Neural cell (in vitro differentiated cells): ENCODE measurements around the gene PES1. TPM values are rescaled to one million over a fixed set of nuclear protein-coding genes. Genes with fewer than 3 reads are reported as not detected.

Experiments used
- H2AFZ ChIP-seq: fragments of 200-600, 300-800 bp; sonication (generic), shearing (Covaris generic); 2 replicates; pipeline ENCODE4 v1.6.0; 2014; ENCODE audit warnings: low read depth, mild to moderate bottlenecking, antibody characterized with exemption, low read length, moderate library complexity
- H3F3A ChIP-seq: fragments of 200-600 bp; shearing (Covaris generic); 2 replicates; pipeline ENCODE4 v1.6.1; 2016; ENCODE audit warnings: mild to moderate bottlenecking, moderate library complexity, mixed read lengths, antibody characterized with exemption, low read length; ENCODE audit not compliant: insufficient read depth, poor library complexity, severe bottlenecking
- H3K27ac ChIP-seq: fragments of 200-600, 300-800 bp; sonication (generic), shearing (Covaris generic); 2 replicates; pipeline ENCODE4 v1.5.1; 2014; ENCODE audit warnings: mild to moderate bottlenecking, low read length, moderate library complexity
- H3K27me3 ChIP-seq: fragments of 300-800, 200-600 bp; sonication (generic), shearing (Covaris generic); 2 replicates; pipeline ENCODE4 v1.6.0; 2014; ENCODE audit warnings: mild to moderate bottlenecking, low read depth, low read length, moderate library complexity; ENCODE audit not compliant: insufficient read depth
- H3K36me3 ChIP-seq: fragments of 300-800, 200-600 bp; sonication (generic), shearing (Covaris generic); 2 replicates; pipeline ENCODE4 v1.5.1; 2014; ENCODE audit warnings: mild to moderate bottlenecking, antibody characterized with exemption, low read length, moderate library complexity; ENCODE audit not compliant: insufficient read depth
- H3K4me2 ChIP-seq: fragments of 300-800, 200-600 bp; sonication (generic), shearing (Covaris generic); 2 replicates; pipeline ENCODE4 v1.6.0; 2014; ENCODE audit warnings: mild to moderate bottlenecking, low read length
- H3K4me3 ChIP-seq: fragments of 300-800, 200-600 bp; sonication (generic), shearing (Covaris generic); 2 replicates; pipeline ENCODE4 v1.5.1; 2014; ENCODE audit warnings: mild to moderate bottlenecking, low read length, moderate library complexity
- H3K79me2 ChIP-seq: fragments of 200-600 bp; shearing (Covaris generic); replicated peaks from 2 replicates; pipeline ENCODE4 v1.6.0; 2014; ENCODE audit warnings: mild to moderate bottlenecking, low read length, moderate library complexity; ENCODE audit not compliant: insufficient read depth
- H3K9ac ChIP-seq: fragments of 300-800, 200-600 bp; sonication (generic), shearing (Covaris generic); 2 replicates; pipeline ENCODE4 v1.6.1; 2016; ENCODE audit warnings: mild to moderate bottlenecking, low read length, mixed read lengths
- H3K9me2 ChIP-seq: fragments of 200-600 bp; shearing (Covaris generic); 2 replicates; pipeline ENCODE4 v1.6.1; 2016; ENCODE audit warnings: mild to moderate bottlenecking, low read length, mixed read lengths; ENCODE audit not compliant: insufficient read depth
- H3K9me3 ChIP-seq: fragments of 200-600, 300-800 bp; sonication (generic), shearing (Covaris generic); 2 replicates; pipeline ENCODE4 v1.6.1; 2016; ENCODE audit warnings: mild to moderate bottlenecking, mixed run types, low read length, moderate library complexity, mixed read lengths
- H4K20me1 ChIP-seq: fragments of 200-600 bp; shearing (Covaris generic); 2 replicates; pipeline ENCODE4 v1.6.1; 2016; ENCODE audit warnings: mild to moderate bottlenecking, mixed run types; ENCODE audit not compliant: insufficient read depth
- EP300 ChIP-seq: fragments of 450-650 bp; conservative IDR thresholded peaks from 2 replicates; pipeline ENCODE4 v1.6.1; 2014; ENCODE audit warnings: antibody characterized with exemption, mild to moderate bottlenecking, moderate library complexity; ENCODE audit not compliant: poor library complexity, severe bottlenecking
- EZH2 ChIP-seq: fragments of 200-600, 300-800 bp; shearing (Covaris generic), sonication (generic); IDR thresholded peaks from 2 replicates; pipeline ENCODE4 v1.6.1; 2014; ENCODE audit warnings: antibody characterized with exemption, low read length, borderline replicate concordance, mild to moderate bottlenecking; ENCODE audit not compliant: insufficient read depth, poor library complexity, severe bottlenecking
- MXI1 ChIP-seq: fragments of 450-650 bp; conservative IDR thresholded peaks from 2 replicates; pipeline ENCODE4 v1.6.1; 2014; ENCODE audit warnings: antibody characterized with exemption, mild to moderate bottlenecking; ENCODE audit not compliant: poor library complexity, severe bottlenecking
- POLR2AphosphoS5 ChIP-seq: IDR thresholded peaks from 2 replicates; pipeline ENCODE4 v1.6.1; 2012
- RAD21 ChIP-seq: fragments of 450-650 bp; conservative IDR thresholded peaks from 2 replicates; pipeline ENCODE4 v1.6.1; 2014; ENCODE audit warnings: antibody characterized with exemption, mild to moderate bottlenecking, moderate library complexity
- SMC3 ChIP-seq: fragments of 450-650 bp; conservative IDR thresholded peaks from 2 replicates; pipeline ENCODE4 v1.6.1; 2014; ENCODE audit warnings: antibody characterized with exemption, mild to moderate bottlenecking, moderate library complexity; ENCODE audit not compliant: poor library complexity
- TAF1 ChIP-seq: IDR thresholded peaks from 2 replicates; pipeline ENCODE4 v1.6.1; 2012; ENCODE audit warnings: low read depth
- polyA plus RNA-seq: library from polyadenylated mRNA; depleted of rRNA; stranded (reverse); fragments of >200 nt; gene quantifications from 2 replicates; pipeline ENCODE4 v1.2.3, GENCODE V29; 2014
- TF ChIP-seq, protein P1 (sequence below): fragments of 450-650 bp; IDR thresholded peaks from 2 replicates; pipeline ENCODE4 v1.5.1; 2014; ENCODE audit warnings: antibody characterized with exemption, mild to moderate bottlenecking, moderate library complexity; ENCODE audit not compliant: poor library complexity, severe bottlenecking
- TF ChIP-seq, protein P2 (sequence below): IDR thresholded peaks from 2 replicates; pipeline ENCODE4 v1.6.1; 2012; ENCODE audit warnings: borderline replicate concordance

PES1 gene
- polyA plus RNA-seq, 1 donor from 2014 or later = 44.1 TPM

DNA sequence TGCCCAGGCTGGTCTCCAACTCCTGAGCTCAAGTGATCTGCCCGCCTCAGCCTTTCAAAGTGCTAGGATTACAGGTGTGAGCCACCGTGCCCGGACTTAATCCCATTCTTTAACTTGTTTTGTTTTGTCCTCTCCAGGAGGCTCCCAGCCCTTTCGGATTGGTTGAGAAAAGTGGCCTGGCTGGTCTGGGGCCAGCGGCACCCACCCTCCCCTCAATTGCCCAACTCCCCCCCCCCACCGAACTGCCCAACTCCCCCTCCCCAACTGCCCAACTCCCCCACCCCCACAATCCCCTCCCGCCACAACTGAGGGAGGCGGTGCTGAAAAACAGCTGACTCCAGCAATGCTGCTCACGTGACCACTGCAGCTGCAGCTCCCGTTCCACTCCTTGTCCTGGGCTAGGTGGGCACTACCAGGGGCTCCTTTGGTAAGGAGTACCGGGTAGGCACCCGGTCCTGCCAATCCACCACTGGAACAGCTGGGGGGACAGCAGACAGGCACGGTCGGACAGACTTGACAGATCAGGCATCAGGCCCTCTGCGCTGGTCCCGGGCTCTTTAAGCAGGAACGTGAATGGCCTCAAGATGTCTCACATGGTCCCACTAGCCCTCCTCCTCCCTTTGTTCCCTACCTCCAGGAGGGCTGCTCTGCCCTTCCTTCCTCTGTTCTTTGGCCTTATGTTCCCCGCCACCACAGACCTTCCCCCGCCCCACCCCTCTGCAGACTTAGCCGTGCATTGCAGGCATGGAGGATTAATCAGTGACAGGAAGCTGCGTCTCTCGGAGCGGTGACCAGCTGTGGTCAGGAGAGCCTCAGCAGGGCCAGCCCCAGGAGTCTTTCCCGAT lies 15.0 kb upstream of the PES1 start, which contains the start of gene TCN2:
Gene TCN2, plus strand, starts transcription at position 720 of the 845 bp plus-strand sequence. CDS start 158 bp downstream, outside the sequence.
- Histone ChIP-seq H3K4me3 (peak within 1 kb of the TSS; percentile 72), H3K4me2 (peak within 1 kb of the TSS; percentile 64), H3K27me3 (no peaks in the 10 kb centered on the region), H4K20me1 (no peaks in the 10 kb centered on the region), H3K9me2 (no peaks in the 10 kb centered on the region), H2AFZ (peak within 1 kb of the TSS; percentile 97), H3K36me3 (no peaks in the 10 kb centered on the region), H3K27ac (peak within 1 kb of the TSS; percentile 80), H3K9me3 (no peaks in the 10 kb centered on the region), H3K9ac (peak within 1 kb of the TSS; percentile 85), H3K79me2 (peaks cover 11% of the 10 kb centered on the region), H3F3A (no peaks in the 10 kb centered on the region)
- TF ChIP-seq RAD21 (peak; percentile 45), POLR2AphosphoS5 (peak; percentile 83), MXI1 (peak; percentile 70), SMC3 (peak; percentile 37), EP300 (no peak), TAF1 (peak; percentile 84), EZH2 (no peak)
- TF ChIP-seq, protein P1, sequence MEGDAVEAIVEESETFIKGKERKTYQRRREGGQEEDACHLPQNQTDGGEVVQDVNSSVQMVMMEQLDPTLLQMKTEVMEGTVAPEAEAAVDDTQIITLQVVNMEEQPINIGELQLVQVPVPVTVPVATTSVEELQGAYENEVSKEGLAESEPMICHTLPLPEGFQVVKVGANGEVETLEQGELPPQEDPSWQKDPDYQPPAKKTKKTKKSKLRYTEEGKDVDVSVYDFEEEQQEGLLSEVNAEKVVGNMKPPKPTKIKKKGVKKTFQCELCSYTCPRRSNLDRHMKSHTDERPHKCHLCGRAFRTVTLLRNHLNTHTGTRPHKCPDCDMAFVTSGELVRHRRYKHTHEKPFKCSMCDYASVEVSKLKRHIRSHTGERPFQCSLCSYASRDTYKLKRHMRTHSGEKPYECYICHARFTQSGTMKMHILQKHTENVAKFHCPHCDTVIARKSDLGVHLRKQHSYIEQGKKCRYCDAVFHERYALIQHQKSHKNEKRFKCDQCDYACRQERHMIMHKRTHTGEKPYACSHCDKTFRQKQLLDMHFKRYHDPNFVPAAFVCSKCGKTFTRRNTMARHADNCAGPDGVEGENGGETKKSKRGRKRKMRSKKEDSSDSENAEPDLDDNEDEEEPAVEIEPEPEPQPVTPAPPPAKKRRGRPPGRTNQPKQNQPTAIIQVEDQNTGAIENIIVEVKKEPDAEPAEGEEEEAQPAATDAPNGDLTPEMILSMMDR = peak; percentile 25
- TF ChIP-seq, protein P2, sequence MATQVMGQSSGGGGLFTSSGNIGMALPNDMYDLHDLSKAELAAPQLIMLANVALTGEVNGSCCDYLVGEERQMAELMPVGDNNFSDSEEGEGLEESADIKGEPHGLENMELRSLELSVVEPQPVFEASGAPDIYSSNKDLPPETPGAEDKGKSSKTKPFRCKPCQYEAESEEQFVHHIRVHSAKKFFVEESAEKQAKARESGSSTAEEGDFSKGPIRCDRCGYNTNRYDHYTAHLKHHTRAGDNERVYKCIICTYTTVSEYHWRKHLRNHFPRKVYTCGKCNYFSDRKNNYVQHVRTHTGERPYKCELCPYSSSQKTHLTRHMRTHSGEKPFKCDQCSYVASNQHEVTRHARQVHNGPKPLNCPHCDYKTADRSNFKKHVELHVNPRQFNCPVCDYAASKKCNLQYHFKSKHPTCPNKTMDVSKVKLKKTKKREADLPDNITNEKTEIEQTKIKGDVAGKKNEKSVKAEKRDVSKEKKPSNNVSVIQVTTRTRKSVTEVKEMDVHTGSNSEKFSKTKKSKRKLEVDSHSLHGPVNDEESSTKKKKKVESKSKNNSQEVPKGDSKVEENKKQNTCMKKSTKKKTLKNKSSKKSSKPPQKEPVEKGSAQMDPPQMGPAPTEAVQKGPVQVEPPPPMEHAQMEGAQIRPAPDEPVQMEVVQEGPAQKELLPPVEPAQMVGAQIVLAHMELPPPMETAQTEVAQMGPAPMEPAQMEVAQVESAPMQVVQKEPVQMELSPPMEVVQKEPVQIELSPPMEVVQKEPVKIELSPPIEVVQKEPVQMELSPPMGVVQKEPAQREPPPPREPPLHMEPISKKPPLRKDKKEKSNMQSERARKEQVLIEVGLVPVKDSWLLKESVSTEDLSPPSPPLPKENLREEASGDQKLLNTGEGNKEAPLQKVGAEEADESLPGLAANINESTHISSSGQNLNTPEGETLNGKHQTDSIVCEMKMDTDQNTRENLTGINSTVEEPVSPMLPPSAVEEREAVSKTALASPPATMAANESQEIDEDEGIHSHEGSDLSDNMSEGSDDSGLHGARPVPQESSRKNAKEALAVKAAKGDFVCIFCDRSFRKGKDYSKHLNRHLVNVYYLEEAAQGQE = peak; percentile 76

DNA sequence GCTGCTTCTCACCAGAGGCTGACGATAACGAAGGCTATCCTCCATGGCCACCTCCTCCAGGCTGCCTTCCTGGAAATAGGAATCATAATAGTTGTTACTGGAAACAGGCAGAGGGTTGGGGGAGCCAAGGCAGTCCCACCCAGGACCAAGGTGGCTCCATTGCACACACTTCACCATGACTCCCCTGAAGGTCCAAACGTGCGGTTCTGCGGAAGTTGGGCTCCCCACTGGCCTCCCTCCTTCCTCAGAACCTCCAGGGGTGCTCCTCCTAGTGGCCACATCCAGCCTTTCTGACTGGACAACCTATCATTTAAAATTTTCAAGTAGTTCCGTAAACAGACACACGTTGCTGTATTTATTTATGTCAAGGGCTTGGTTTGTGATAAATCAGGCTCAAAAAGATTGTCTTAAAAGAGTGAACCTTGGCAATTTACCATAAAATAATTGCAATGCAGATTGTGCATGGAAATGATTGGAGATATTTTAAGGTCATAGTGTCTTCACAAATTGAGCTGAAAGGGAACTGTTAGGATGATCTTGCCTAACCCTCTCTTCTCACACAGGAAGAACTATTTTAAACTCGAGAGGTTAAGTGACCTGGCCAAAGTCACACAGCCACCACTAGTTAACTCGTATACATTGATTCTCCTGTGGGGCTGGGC lies 13.9 kb upstream of the PES1 start:
- H3K27ac ChIP-seq = no peak overlapping the region
- H3K36me3 ChIP-seq = no peaks in the 10 kb centered on the region
- no peaks in the 10 kb centered on the region for H3K9me2 ChIP-seq
- H3K4me2 ChIP-seq = no peak overlapping the region
- no peak overlapping the region for H3K9ac ChIP-seq
- H3K9me3 ChIP-seq = no peaks in the 10 kb centered on the region
- no peaks in the 10 kb centered on the region for H3F3A ChIP-seq
- H4K20me1 ChIP-seq = no peaks in the 10 kb centered on the region
- no peak overlapping the region for H2AFZ ChIP-seq
- TF ChIP-seq, protein P1 = peak; percentile 47
- no peak for TF ChIP-seq MXI1
- H3K4me3 ChIP-seq = no peak overlapping the region
- no peaks in the 10 kb centered on the region for H3K27me3 ChIP-seq
- H3K79me2 ChIP-seq = peaks cover 11% of the 10 kb centered on the region
